Mesendoderm (in vitro differentiated cells): ENCODE data around the gene SPSB1.

Experiments
- DNase-seq: peaks from one replicate; pipeline ENCODE4 v3.0.0; 2013
- H2AK5ac ChIP-seq: 2 replicates; pipeline ENCODE4 v1.6.1; 2013; ENCODE audit warnings: low read length, inconsistent platforms
- H2BK120ac ChIP-seq: 2 replicates; pipeline ENCODE4 v1.6.1; 2013; ENCODE audit warnings: low read depth, mild to moderate bottlenecking, low read length, moderate library complexity, mixed read lengths
- H2BK15ac ChIP-seq: replicated peaks from 2 replicates; pipeline ENCODE4 v1.6.1; 2013; ENCODE audit warnings: low read depth, mild to moderate bottlenecking, moderate library complexity
- H2BK5ac ChIP-seq: 2 replicates; pipeline ENCODE4 v1.6.1; 2013; ENCODE audit warnings: low read length, inconsistent platforms
- H3K18ac ChIP-seq: 2 replicates; pipeline ENCODE4 v1.6.1; 2013; ENCODE audit warnings: mild to moderate bottlenecking, low read length, mixed read lengths
- H3K23ac ChIP-seq: one replicate; pipeline ENCODE4 v1.6.1; 2013; ENCODE audit warnings: low read length
- H3K27ac ChIP-seq: 2 replicates; pipeline ENCODE4 v1.5.1; 2013; ENCODE audit warnings: low read depth, mild to moderate bottlenecking, inconsistent platforms, low read length, moderate library complexity
- H3K27me3 ChIP-seq: 2 replicates; pipeline ENCODE4 v1.6.1; 2013; ENCODE audit warnings: low read length, control low read depth, mild to moderate bottlenecking, inconsistent platforms; ENCODE audit not compliant: insufficient read depth, poor library complexity
- H3K36me3 ChIP-seq: 2 replicates; pipeline ENCODE4 v1.6.1; 2013; ENCODE audit warnings: low read length, inconsistent platforms; ENCODE audit not compliant: control insufficient read depth, insufficient read depth
- H3K4ac ChIP-seq: one replicate; pipeline ENCODE4 v1.6.1; 2013; ENCODE audit warnings: low read depth, mild to moderate bottlenecking, low read length, moderate library complexity
- H3K4me1 ChIP-seq: 2 replicates; pipeline ENCODE4 v1.6.1; 2013; ENCODE audit warnings: low read depth, low read length, inconsistent platforms; ENCODE audit not compliant: control insufficient read depth
- H3K4me2 ChIP-seq: 2 replicates; pipeline ENCODE4 v1.6.1; 2013; ENCODE audit warnings: low read length
- H3K4me3 ChIP-seq: 2 replicates; pipeline ENCODE4 v1.5.1; 2013; ENCODE audit warnings: mild to moderate bottlenecking, low read length
- H3K56ac ChIP-seq: one replicate; pipeline ENCODE4 v1.6.1; 2013; ENCODE audit warnings: low read length
- H3K79me1 ChIP-seq: 2 replicates; pipeline ENCODE4 v1.6.1; 2013; ENCODE audit warnings: low read length, inconsistent platforms
- H3K79me2 ChIP-seq: 2 replicates; pipeline ENCODE4 v1.6.1; 2013; ENCODE audit warnings: mild to moderate bottlenecking, low read length; ENCODE audit not compliant: control insufficient read depth, insufficient read depth
- H3K9ac ChIP-seq: 2 replicates; pipeline ENCODE4 v1.6.1; 2013; ENCODE audit warnings: low read length, inconsistent platforms
- H4K5ac ChIP-seq: one replicate; pipeline ENCODE4 v1.6.1; 2013; ENCODE audit warnings: low read length
- H4K8ac ChIP-seq: one replicate; pipeline ENCODE4 v1.6.1; 2013; ENCODE audit warnings: low read depth, mild to moderate bottlenecking, control low read depth, low read length, moderate library complexity
- WGBS: extraction: QIAGEN DNeasy Blood & Tissue Kit; methylation state at CpG from one replicate; pipeline ENCODE4 v1.1.7; 2013; ENCODE audit warnings: low lambda C conversion rate, missing lambda C conversion rate; ENCODE audit not compliant: insufficient coverage; ENCODE audit errors: extremely low coverage; 5-methylcytosine and 5-hydroxymethylcytosine counted together

SPSB1 gene

DNA sequence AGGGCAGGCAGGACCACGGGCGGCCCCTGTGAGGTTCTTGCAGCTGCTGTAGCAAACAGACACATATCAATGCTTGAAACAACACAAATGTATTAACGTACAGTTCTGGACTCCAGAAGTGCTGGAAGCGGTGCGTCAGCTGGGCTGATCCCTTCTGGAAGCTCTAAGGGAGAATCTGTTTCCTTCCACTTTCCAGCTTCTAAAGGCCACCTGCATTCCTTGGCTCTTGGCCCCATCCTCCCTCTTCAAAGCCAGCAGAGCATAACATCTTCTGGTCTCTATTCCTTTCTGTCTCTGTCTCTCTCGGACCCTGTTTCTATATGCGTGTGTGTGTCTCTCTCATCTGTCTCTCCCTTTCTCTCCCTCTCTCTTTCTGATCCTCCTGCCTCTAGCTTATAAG lies 102.3 kb downstream of the SPSB1 start:
- no peak overlapping the region for H2BK120ac ChIP-seq
- no peaks in the 10 kb centered on the region for H3K79me2 ChIP-seq
- no peak overlapping the region for H2BK5ac ChIP-seq
- WGBS = no CpG with 5 or more reads among the region's 7 CpGs
- H2AK5ac ChIP-seq = no peak overlapping the region
- H3K9ac ChIP-seq = no peak overlapping the region
- no peaks in the 10 kb centered on the region for H3K79me1 ChIP-seq
- H3K23ac ChIP-seq = no peak overlapping the region
- no peaks in the 10 kb centered on the region for H3K36me3 ChIP-seq
- no peak overlapping the region for H4K5ac ChIP-seq
- H3K27ac ChIP-seq = no peak overlapping the region
- H3K4me2 ChIP-seq = no peak overlapping the region
- H3K27me3 ChIP-seq = no peaks in the 10 kb centered on the region
- DNase-seq = no peak
- H3K18ac ChIP-seq = no peak overlapping the region
- H3K4me1 ChIP-seq = no peaks in the 10 kb centered on the region
- no peak overlapping the region for H2BK15ac ChIP-seq
- no peak overlapping the region for H3K4ac ChIP-seq
- no peak overlapping the region for H3K4me3 ChIP-seq
- no peak overlapping the region for H4K8ac ChIP-seq
- H3K56ac ChIP-seq = no peak overlapping the region

DNA sequence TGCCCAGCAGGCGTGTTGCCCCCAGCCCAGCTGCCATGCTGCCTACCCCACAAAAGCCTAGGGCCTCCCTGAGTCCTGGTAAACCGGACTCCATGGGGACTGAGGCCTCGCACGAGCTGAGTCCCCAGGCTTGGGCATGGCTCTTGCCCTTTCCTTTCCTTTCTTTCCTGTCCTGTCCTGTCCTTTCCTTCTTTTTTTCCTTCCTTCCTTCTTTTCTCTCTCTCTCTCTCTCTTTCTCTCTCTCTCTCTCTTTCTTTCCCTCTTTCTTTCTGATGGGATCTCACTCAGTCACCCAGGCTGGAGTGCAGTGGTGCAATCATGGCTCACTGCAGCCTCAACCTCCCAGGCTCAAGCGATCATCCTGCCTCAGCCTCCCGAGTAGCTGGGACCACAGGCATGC lies 104.4 kb downstream of the SPSB1 start:
- no peak overlapping the region for H3K27ac ChIP-seq
- H3K79me2 ChIP-seq = no peaks in the 10 kb centered on the region
- no peak overlapping the region for H3K4me3 ChIP-seq
- no peak overlapping the region for H3K4ac ChIP-seq
- no peak overlapping the region for H3K18ac ChIP-seq
- no peak overlapping the region for H4K5ac ChIP-seq
- no peaks in the 10 kb centered on the region for H3K4me1 ChIP-seq
- no peak overlapping the region for H4K8ac ChIP-seq
- H3K27me3 ChIP-seq = no peaks in the 10 kb centered on the region
- no peaks in the 10 kb centered on the region for H3K79me1 ChIP-seq
- no peak overlapping the region for H3K4me2 ChIP-seq
- WGBS = no CpG with 5 or more reads among the region's 6 CpGs
- no peak overlapping the region for H2BK5ac ChIP-seq
- H3K9ac ChIP-seq = no peak overlapping the region
- DNase-seq = no peak
- H2BK15ac ChIP-seq = no peak overlapping the region
- no peak overlapping the region for H2AK5ac ChIP-seq
- H3K56ac ChIP-seq = no peak overlapping the region
- no peak overlapping the region for H3K23ac ChIP-seq
- H2BK120ac ChIP-seq = no peak overlapping the region
- H3K36me3 ChIP-seq = no peaks in the 10 kb centered on the region

GRCh38 chr1:9397997-9398526 lies 105.4 kb downstream of the SPSB1 start:
- H3K36me3 ChIP-seq = no peaks in the 10 kb centered on the region
- H3K4ac ChIP-seq = no peak overlapping the region
- no peak overlapping the region for H3K9ac ChIP-seq
- H3K27ac ChIP-seq = no peak overlapping the region
- H3K4me3 ChIP-seq = no peak overlapping the region
- H2AK5ac ChIP-seq = no peak overlapping the region
- WGBS = no CpG with 5 or more reads among the region's 13 CpGs
- no peak overlapping the region for H4K5ac ChIP-seq
- no peaks in the 10 kb centered on the region for H3K4me1 ChIP-seq
- no peak overlapping the region for H3K23ac ChIP-seq
- H3K4me2 ChIP-seq = no peak overlapping the region
- H2BK5ac ChIP-seq = no peak overlapping the region
- no peaks in the 10 kb centered on the region for H3K27me3 ChIP-seq
- H3K18ac ChIP-seq = no peak overlapping the region
- H3K56ac ChIP-seq = no peak overlapping the region
- H3K79me1 ChIP-seq = no peaks in the 10 kb centered on the region
- no peak overlapping the region for H2BK15ac ChIP-seq
- no peak overlapping the region for H4K8ac ChIP-seq
- no peaks in the 10 kb centered on the region for H3K79me2 ChIP-seq
- no peak overlapping the region for H2BK120ac ChIP-seq
- no peak for DNase-seq

- Histone ChIP-seq H3K23ac (no peak overlapping the region), H3K36me3 (no peaks in the 10 kb centered on the region), H3K4me2 (no peak overlapping the region), H4K5ac (no peak overlapping the region), H2BK120ac (no peak overlapping the region), H3K4ac (no peak overlapping the region), H3K79me1 (no peaks in the 10 kb centered on the region), H3K18ac (no peak overlapping the region), H2AK5ac (no peak overlapping the region), H3K4me1 (no peaks in the 10 kb centered on the region), H3K79me2 (no peaks in the 10 kb centered on the region), H3K27ac (no peak overlapping the region), H2BK5ac (no peak overlapping the region), H3K4me3 (no peak overlapping the region), H4K8ac (no peak overlapping the region), H3K56ac (no peak overlapping the region), H3K9ac (no peak overlapping the region), H3K27me3 (no peaks in the 10 kb centered on the region), H2BK15ac (no peak overlapping the region)
- no peak for DNase-seq
- WGBS = no CpG with 5 or more reads among the region's 21 CpGs
Measured at GRCh38 chr1:9399510-9400424, 107.1 kb downstream of the SPSB1 start.

- H3K27me3 ChIP-seq = no peaks in the 10 kb centered on the region
- H3K79me1 ChIP-seq = no peaks in the 10 kb centered on the region
- H3K9ac ChIP-seq = no peak overlapping the region
- H3K79me2 ChIP-seq = no peaks in the 10 kb centered on the region
- no peak overlapping the region for H3K4ac ChIP-seq
- no peak overlapping the region for H3K18ac ChIP-seq
- H3K4me2 ChIP-seq = no peak overlapping the region
- H3K36me3 ChIP-seq = no peaks in the 10 kb centered on the region
- H4K8ac ChIP-seq = no peak overlapping the region
- H3K56ac ChIP-seq = no peak overlapping the region
- DNase-seq = no peak
- no peak overlapping the region for H2AK5ac ChIP-seq
- no peak overlapping the region for H2BK15ac ChIP-seq
- no peaks in the 10 kb centered on the region for H3K4me1 ChIP-seq
- no peak overlapping the region for H2BK120ac ChIP-seq
- no peak overlapping the region for H3K23ac ChIP-seq
- H4K5ac ChIP-seq = no peak overlapping the region
- H3K4me3 ChIP-seq = no peak overlapping the region
- no peak overlapping the region for H2BK5ac ChIP-seq
- no CpG with 5 or more reads among the region's 13 CpGs for WGBS
- no peak overlapping the region for H3K27ac ChIP-seq
Measured at GRCh38 chr1:9400425-9401079, 107.9 kb downstream of the SPSB1 start.
